ENCODE results near the gene NPL. TPM values are rescaled to one million over a fixed set of nuclear protein-coding genes. Genes with fewer than 3 reads are reported as not detected.

NPL gene
- total RNA-seq, 4 donors from 2014 or later, result 6.6 to 18.9 (median 9.7) TPM

DNA sequence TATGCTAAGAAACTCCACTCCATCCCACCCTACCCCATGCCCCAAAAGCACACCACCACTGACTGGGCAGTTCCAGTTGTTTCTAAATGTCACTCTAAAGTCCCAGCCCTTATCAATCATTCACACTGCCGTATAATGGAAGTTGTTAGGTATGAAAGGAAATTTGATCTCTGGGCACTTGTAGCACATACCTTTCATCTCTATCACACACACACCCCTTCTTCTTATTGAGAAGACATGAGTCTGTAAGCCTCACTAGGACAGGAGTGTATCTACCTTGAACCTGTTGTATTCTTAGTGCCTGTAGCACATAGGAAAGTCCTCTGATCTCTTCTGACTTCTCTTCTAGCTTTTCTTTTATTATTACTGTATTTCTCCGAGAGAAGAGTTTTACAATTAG is 27.3 kb downstream of the NPL start:
- no peak for DNase-seq (ENCODE audit: low spot score in 2 of 2)
- TF ChIP-seq POLR2A (IDR thresholded peaks at IDR 0.05), result no peak
- TF ChIP-seq, protein P1, sequence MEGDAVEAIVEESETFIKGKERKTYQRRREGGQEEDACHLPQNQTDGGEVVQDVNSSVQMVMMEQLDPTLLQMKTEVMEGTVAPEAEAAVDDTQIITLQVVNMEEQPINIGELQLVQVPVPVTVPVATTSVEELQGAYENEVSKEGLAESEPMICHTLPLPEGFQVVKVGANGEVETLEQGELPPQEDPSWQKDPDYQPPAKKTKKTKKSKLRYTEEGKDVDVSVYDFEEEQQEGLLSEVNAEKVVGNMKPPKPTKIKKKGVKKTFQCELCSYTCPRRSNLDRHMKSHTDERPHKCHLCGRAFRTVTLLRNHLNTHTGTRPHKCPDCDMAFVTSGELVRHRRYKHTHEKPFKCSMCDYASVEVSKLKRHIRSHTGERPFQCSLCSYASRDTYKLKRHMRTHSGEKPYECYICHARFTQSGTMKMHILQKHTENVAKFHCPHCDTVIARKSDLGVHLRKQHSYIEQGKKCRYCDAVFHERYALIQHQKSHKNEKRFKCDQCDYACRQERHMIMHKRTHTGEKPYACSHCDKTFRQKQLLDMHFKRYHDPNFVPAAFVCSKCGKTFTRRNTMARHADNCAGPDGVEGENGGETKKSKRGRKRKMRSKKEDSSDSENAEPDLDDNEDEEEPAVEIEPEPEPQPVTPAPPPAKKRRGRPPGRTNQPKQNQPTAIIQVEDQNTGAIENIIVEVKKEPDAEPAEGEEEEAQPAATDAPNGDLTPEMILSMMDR (IDR thresholded peaks at IDR 0.05), result no peak
- intact Hi-C loops (cut with DNase I; ENCODE audit: low total_unique reads), result no loop called here
- WGBS, 2 donors, result 97 to 98% methylated on average over 2 of the region's 2 CpGs
- H3K4me3 ChIP-seq (ENCODE audit: low read depth, poor library complexity, severe bottlenecking), result no peak overlapping the region

DNA sequence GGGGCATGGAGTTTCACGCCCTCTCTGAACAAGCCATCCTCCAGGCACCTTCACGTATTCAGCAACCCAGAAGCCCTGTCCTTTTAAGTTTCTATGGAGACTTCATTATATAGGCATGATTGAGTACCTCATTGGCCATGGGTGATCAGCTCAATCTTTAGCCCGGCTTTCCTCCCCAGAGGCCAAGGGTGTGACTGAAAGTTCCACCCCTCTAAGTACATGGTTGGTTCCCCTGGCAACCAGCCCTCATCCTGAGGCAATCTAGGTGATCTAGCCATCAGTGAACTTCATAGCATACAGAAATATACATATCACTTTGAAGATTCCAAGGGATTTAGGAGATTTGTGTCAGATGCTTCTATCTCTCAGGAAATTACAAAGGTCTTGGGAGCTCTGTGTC is 28.2 kb downstream of the NPL start:
- 73% methylated on average over 3 of the region's 3 CpGs for WGBS, 2 donors
- TF ChIP-seq, protein P1 (IDR thresholded peaks at IDR 0.05), result no peak
- TF ChIP-seq POLR2A (IDR thresholded peaks at IDR 0.05), result no peak
- H3K4me3 ChIP-seq (ENCODE audit: low read depth, poor library complexity, severe bottlenecking), result no peak overlapping the region
- DNase-seq (ENCODE audit: low spot score in 2 of 2), result no peak
- intact Hi-C loops (cut with DNase I; ENCODE audit: low total_unique reads), result no loop called here

DNA sequence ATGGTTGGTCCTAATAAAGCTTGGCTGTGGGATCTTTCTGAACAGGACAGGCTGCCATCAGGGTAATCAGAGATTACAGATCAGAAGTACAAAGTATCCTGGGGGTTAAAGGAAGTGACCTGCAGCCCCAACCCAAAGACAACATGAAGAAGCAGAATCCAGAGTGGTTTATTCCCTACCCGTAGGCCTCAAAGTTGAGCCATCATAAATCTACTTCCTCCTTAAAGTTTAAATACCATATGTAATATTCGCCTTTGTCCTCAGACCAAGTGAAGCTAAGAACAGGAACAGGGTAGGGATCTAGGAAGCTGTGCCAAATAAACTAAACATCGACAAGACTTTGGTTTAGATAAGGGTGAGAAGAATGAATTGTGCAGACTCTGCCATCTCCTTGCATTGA is 33.6 kb downstream of the NPL start:
- 80 to 81% methylated on average over 3 of the region's 3 CpGs for WGBS, 2 donors
- no peak overlapping the region for H3K4me3 ChIP-seq (ENCODE audit: low read depth, poor library complexity, severe bottlenecking)
- DNase-seq (ENCODE audit: low spot score in 2 of 2), result no peak
- intact Hi-C loops (cut with DNase I; ENCODE audit: low total_unique reads), result no loop called here
- TF ChIP-seq POLR2A (IDR thresholded peaks at IDR 0.05), result no peak
- TF ChIP-seq, protein P1 (IDR thresholded peaks at IDR 0.05), result no peak

DNA sequence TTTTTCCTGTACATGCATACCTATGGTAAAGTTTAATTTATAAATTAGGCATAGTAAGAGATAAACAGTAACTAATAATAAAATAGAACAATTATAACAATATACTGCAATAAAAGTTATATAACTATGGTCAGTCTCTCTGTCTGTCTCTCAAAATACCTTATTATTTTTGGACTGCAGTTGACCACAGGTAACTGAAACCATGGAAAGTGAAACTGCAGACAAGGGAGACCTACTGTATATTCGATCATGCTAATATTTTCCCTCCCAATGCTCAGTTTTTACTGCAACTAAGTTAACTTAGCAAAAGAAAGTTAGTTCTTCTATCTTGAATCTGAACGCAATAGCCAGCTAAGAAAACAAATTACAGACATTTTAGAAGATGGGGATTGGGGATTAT is 37.3 kb downstream of the NPL start:
- no peak for DNase-seq (ENCODE audit: low spot score in 2 of 2)
- TF ChIP-seq, protein P1 (IDR thresholded peaks at IDR 0.05), result no peak
- no peak for TF ChIP-seq POLR2A (IDR thresholded peaks at IDR 0.05)
- WGBS, 2 donors, result 90 to 91% methylated on average over 2 of the region's 2 CpGs
- intact Hi-C loops (cut with DNase I; ENCODE audit: low total_unique reads), result no loop called here
- no peak overlapping the region for H3K4me3 ChIP-seq (ENCODE audit: low read depth, poor library complexity, severe bottlenecking)

DNA sequence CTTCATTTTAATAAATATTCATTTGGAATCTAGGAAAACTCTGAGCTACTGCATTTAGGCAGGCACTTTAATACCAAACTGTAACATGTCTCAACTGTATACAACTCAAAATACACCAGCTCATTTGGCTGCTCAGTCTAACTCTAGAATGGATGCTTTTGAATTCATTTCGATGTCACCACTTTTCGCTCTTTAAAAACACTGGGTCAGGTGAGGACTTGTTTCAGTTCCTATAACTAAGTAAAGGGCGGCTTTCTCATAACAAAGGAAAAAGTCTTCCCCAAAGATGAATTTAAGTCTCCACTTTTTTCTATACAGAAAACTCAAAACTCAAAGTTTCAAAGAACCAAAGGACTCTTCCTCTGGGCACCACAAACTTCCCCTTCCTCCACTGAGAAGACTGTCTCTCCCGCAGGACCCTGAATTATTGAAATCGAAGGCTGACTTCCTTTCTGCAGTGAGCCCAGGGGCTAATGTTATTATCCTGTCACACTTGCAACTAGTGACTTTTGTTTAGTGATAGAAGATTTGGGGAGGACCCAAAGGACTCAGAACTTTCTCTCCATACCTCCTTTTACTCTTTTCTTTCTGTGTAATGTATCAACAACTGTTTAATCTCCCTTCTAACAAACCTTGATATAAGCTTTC is 39.8 kb downstream of the NPL start:
- DNase-seq (ENCODE audit: low spot score in 2 of 2), result no peak
- no peak overlapping the region for H3K4me3 ChIP-seq (ENCODE audit: low read depth, poor library complexity, severe bottlenecking)
- no peak for TF ChIP-seq POLR2A (IDR thresholded peaks at IDR 0.05)
- TF ChIP-seq, protein P1 (IDR thresholded peaks at IDR 0.05), result no peak
- WGBS, 2 donors, result 69 to 81% methylated on average over 5 of the region's 5 CpGs
- intact Hi-C loops (cut with DNase I; ENCODE audit: low total_unique reads), result no loop called here

DNA sequence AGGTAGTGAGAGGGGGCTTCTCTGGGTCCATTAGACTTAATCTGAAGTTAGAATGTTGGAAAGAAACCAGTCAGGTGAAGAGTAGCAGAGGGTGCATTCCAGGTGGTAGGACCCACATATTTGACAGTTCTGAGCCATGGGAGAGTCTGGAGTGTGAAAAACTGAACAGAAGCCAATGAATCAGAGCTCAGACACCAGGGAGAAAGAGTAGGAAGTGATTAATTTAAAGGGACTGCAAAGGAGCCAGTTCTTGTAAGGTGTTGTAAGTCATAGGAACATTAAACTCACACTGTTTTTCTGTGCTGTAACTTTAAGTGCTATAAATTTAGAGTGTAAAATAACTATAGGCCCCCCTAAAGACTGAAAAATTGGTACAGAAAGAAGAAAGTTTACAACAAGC is 43.7 kb downstream of the NPL start:
- intact Hi-C loops (cut with DNase I; ENCODE audit: low total_unique reads), result no loop called here
- no peak overlapping the region for H3K4me3 ChIP-seq (ENCODE audit: low read depth, poor library complexity, severe bottlenecking)
- no peak for DNase-seq (ENCODE audit: low spot score in 2 of 2)
- TF ChIP-seq POLR2A (IDR thresholded peaks at IDR 0.05), result no peak
- TF ChIP-seq, protein P1 (IDR thresholded peaks at IDR 0.05), result no peak
